HT1080 (cell line): ENCODE data around the gene GNL2. TPM values are rescaled to one million over a fixed set of nuclear protein-coding genes. Genes with fewer than 3 reads are reported as not detected.
"Not testable (repeated sequence)": the region's sequence is repeated elsewhere in the genome, so short reads cannot be mapped to it uniquely, and the experiment has no call there.

Experiments used
- DNase-seq: peaks from one replicate; pipeline ENCODE4 v3.0.0-alpha.2; 2015; ENCODE audit warnings: low read depth
- total RNA-seq: library from RNA; depleted of rRNA; stranded (reverse); fragments of >200 nt; shearing (Covaris generic); gene quantifications from 2 replicates; pipeline ENCODE4 v1.2.3, GENCODE V29; 2014

The GNL2 gene
- total RNA-seq, 1 experiment from 2014 or later = 111 TPM

DNA sequence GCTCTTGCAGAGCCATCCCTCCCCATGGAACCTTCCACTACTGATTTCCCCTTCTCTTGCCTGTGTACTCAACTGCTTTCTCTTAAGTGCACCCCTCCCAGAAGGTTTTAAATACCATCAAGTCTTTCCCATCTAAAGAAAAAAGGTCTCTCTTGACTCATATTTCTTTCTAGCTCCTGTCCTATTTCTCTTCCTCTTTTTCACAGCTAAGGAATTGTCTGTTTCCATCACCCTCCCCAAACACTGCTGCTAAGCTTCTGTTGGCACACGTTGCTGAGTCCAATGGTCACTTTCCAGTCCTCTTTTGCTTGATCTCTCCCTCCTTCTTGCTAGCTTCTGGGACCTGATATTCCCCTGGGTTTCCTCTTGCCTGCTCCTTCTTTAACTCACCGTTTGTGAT is 13.3 kb upstream of the GNL2 start:
- DNase-seq = no peak

DNA sequence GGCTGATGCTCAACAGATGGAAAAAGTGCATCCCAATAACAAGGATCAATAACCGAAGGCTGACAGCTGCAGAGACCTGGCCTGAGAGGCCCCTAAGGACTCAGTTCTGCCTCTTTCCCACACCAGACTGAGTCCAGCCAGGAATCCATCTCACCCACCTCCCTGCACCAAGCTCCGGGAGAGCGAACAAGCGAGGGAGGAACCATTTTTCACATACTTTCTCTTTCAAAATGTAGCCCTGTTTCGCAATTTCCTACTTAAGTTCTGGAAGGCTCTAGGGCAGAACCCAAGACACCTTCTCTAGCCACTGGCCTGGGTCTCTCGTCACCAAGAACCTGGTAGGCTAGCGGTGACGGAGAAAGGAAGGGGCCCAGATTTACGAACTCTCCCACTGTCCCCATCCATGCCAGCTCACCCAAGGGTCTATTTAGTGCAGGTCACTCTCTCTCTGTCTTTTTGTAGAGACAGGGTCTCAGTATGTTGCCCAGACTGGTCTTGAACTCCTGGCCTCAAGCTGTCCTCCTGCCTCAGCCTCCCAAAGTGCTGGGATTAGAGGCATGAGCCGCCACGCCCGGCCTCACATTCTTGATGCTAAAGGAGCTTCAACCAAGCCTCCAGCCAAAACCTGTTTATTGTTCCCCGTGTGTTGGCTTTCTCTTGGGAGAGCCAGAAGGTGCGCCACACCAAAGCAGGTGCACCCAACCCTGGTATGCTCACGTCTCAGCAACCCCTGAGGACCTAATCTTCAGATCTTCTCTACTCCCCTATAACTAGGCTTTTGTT is 10.9 kb upstream of the GNL2 start:
- no peak for DNase-seq

DNA sequence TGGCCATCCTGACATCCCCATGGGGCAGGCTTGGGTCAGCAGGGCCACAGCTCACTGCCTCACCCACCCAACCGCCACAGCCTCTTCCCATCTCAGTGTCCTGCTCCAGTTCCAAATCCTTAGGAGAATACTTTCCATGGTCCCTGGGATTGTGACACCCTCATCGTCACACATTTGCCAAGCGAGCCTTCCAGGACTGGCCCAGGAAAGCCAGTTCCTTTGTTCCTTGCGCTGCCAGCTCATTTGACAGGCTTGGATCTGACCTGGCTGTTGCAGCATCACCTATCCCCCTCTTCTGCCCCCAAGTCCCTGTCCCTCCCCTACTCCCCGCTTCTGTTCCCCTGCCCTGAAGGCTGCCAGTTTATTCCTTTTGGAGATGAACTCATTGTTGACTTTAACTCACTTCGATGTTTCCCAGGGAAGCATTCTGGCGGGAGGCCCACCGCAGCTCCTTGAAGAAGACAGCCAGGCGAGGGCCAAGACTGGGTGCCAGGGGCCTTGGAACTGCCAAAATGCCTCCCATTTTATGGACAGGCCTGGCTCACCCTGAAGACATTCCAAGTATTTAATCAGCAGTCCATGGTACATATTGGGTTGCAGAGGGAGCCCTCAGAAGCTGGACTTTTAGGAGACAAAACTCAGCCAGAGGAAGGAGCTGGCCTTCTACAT is 10.2 kb upstream of the GNL2 start:
- DNase-seq = no peak

DNA sequence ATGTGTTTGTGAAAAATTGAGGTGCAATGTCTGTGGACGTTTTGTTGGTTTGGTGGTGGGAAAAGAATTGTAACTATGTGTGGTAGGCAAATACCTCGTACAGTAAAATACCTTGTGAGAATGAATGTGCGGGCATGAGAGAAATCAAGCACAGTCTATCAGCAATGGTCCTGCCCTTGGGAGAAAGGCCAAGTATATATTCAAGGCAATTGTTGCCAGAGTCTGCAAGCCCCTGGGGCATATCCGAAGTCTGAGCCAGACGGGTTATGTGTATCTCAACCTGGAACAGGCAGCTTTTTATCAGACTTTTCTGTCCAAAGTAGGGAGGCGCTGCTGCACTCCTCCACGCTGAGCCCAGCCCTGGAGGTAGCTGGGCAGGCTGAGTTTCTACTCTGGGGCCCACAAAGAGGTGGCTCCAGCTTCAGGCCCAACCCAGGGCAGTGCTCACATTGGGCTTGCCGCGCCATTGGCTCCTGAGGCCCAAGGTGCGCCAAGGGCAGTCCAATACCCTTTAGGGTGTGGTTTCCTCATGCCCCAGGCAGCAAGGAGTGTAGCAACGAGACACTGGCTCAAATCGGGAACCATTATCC is 9.4 kb upstream of the GNL2 start:
- DNase-seq = no peak

DNA sequence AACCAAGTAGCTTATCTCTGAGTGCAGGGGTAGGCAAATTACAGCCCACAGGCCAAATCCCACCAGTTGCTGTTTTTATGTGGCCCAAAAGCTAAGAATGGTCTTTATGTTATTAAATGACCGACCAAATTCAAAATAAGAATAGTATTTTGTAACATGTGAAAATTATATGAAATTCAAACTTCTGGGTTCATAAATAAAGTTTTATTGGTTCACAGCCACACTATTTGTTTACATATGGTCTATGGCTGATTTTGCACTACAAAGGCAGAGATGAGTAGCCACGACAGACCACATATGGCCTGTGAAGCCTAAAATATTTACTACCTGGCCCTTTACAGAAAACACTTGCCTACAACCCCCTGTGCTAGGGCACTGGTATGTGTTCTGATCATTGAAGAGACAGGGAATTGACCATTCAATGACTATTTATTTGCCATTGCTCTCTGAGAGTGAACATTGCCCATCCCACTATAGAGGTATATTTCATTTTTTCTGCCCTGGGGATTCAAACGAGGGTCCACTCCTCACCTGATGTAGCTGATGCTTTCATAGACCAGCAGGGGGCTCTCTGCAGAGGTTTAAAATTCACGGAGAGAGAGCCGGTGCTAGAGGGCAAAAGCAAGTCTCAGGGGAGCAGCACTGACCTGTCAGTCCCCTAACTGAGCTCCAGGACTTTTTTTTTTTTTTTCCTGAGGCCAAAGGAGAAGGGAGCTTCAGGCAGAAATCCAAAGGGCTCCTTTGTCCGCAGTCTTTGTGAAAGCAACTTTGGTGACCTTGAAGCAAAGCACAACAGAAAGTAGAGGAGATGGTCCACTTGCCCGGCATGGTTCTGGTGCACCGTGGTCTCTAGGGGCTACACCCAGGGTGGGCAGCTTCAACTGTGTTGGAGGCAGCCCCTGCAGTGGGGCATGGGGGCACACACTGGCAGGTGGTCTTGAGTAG is 7.3 kb upstream of the GNL2 start:
- no peak for DNase-seq

DNA sequence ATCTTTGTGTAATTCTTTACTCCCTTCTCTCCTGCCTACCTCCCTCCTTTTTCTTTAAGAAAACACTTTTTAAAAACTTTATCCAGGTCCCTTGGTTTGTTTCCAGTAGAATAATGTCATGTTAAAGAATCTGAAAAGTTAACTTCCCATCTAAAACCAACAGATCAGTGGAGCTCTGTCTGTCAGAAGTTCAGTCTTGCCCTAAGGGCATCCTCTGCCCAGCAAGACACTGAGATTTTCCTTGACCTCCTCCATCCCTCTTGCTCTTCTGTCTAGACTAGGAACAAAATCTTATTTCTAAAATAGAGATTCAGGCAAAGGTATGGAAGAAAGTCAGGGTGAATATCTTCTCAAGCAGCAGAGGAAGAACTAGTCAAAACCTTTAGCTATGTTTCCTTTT is 5.7 kb upstream of the GNL2 start:
- DNase-seq = no peak

DNA sequence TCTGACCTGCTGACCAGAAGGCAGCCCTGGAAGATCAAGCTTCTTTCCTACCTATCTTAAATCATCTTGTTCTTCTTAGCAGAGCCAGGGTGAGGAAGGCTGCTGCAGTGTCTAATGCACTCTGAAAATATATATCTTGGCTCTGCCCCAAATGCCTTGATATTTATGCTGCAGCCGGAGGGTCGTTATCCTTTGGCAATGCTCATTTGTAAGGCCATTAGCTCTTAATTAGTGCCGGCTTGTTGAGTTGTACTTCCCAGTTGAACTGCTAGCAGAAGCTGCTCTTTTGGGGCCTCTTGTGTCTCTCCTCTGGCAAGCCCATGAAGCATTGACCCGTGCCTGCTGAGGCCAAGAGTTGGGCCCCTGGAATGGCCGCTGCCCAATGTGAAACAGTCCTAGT is 4.2 kb upstream of the GNL2 start:
- DNase-seq = no peak

DNA sequence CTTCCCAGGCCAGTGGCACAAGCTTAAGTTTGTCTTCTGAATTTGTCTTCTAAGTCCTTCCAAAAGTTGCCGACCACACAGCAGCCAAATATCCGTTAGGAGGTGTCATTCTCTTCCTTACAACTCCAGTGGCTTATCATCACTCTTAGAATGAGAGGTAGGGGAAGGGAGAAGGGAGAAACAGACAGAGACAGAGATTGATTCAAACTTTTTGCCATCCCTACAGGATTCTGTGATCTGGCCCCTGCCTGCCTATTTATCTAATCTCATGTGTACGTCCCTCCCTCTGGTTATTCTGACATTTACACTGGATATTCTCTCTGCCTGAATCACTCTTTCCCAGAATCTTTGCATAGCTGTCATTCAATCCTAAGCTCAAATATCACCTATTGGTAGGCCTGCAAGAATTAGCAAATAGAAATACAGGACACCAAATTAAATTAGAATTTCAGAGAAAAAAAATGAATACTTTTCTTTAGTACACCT is 488 bp upstream of the GNL2 start:
- no peak for DNase-seq

DNA sequence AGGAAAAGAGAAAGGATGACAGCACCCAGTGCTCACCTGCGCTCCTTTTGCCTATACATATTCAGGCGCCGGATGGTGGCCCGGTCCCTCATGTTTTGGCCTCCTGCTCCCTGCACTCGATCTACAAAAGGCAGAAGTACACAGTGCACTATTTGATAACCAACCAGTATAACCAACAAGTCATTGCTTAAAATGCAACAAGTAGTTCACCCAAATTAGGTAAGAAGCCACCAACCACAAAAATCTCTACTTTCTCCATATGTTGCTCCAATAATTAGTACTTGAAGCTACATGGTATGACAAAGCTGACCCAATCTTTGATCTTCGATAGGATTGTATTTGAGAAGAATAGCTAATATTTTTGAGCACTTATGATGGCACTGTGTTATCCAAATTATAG is 2.0 kb downstream of the GNL2 start:
- no peak for DNase-seq

DNA sequence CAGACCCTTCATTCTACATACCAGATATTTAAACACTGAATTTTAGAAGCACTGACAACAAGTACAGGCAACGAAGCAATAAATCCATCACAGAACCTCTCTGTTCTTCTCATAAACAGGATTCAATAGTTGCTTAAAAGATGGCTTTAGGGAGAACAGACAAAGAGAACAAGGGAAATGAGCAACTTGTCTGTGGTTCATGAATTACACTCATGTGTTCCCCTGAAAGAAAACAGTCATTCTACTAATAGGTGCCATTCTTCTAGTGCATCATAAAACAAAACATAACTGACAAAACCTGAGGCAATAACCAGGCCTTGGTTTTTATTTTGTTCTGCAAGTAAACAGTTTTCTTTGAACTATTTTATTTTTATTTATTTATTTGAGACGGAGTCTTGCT is 6.8 kb downstream of the GNL2 start:
- DNase-seq = no peak

DNA sequence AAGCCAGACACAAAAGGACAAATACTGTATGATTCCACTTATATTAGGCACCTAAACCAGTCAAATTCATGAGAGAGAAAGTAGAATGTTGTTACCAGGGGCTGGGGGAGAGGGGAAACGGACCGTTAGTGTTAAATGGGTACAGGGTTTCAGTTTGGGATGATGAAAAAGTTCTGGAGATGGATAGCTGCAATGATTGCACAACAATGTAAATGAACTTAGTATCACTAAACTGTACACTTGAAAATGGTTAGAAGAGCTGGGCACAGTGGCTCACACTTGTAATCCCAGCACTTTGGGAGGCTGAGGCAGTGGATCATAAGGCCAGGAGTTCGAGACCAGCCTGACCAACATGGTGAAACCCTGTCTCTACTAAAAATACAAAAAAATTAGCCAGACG is 11.2 kb downstream of the GNL2 start:
- DNase-seq = not testable (repeated sequence)

DNA sequence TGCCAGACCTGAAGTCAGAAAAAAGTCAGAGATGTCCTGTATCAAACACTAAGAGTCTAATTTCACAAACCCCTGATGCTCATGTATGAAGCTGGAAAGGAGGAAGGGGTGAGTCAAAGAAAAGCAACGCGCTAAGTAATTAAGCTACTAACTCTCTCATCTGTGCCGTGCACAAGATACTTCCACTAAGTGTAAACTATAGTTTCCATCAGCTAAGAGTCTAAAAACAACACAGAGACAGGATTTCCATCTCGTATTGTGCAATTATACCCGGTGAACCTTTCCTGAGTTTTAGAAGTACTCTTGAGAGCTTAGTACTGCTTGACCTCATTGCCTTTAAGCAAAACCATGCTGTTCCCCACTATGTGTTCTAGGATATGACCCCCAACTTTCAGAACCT is 20.0 kb downstream of the GNL2 start:
- DNase-seq = no peak

DNA sequence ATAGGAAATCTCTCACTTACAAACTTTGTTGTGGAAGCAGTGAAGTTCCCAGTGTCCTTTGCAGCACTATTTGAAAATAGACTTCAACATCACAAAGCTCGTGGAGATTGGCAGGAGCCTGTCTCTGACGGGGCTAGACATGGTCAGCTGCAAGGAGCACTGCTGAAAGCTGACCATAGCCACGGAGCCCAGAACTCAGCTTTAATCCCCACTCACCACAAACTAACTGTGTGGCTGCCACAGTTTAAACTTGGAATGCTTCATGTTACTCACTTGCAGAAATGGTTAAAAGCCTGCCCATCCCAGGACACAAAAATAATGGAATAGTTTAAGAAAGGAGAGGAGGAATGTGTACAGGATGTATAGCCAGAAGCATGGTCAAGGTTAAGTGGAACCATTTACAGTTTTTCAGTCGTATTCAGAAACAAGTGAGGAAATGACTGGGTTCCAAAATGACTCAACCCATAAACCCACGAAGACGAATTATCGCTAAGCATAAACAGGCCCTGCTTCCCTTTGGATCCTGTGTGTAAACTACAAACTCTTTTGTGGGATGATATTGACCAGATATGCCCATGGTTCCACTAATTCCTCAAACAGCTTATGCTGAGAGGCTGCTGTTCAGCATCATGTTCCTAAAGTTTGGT is 20.8 kb downstream of the GNL2 start:
- peak; percentile 81 for DNase-seq

DNA sequence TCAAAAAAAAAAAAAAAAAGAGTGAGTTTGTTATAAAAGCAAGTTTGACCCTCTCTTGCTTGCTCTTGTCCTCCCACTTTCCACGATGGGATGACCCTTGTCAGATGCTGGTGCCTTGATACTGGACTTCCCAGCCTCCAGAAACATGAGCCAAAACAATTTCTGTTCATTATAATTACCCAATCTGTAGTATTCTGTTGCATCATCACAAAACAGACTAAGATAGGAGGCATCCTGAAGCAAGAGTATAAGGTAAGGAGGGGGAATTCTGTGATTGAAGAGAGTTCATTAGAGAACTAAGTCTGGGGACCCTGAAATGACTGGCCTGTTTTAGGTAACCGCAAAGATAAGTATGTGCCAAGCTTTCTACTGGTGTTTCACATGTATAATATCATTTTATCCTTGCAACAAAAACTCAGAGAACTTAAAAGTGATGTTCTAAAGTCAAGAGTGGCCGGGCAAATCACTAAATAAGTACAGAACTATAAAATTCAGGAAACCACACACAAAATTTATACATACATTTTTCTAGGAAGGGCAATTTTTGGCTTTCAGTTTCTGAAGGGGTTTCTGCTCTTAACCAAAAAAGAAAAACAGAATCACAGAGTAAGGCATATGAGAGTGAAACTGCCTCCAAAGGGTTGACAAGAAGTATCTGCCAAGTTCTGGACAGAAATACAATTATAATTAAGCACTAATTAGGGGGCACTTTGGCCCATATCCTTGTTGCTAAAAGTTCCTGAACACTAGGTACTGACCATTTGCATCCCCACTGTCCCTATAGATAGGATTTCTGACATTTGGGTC is 25.0 kb downstream of the GNL2 start:
- DNase-seq = no peak

DNA sequence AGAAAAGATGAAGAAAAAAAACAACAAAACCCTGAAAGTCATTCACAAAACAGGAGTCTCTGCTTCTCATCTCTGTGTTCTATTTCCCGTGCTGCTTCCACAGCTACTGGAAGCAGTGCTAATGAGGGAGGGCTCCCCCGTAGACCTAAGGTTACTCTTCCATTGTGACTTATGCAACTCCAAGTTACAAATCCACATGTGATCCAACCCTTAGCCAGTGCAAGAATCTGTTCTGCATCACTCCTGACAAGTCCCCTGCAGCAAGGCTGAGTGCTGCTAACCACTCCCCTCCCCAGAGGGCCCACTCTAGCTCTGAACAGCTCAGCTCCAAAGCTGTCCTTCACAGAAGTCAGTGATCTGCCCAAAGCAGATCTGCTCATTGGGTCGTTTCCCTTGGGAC is 28.7 kb downstream of the GNL2 start:
- no peak for DNase-seq

DNA sequence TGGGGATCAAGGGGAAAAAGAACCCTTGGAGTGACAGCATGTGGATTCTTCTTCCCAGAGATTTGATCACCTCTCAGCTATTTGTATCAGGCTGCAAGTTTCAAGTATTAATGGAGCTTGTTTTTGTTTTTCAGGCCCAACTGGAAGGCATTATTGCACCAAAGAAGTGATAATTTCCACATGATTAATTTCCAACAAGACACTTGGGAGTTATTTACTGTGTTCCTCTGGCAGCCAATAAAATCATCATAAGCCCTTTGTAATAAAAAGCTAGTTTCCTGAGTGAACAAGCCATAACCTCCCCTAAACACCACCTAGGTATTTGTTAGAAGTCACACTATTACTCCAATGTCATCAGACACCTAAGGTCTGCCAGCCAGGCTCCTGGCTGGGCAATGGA is 30.8 kb downstream of the GNL2 start:
- no peak for DNase-seq

DNA sequence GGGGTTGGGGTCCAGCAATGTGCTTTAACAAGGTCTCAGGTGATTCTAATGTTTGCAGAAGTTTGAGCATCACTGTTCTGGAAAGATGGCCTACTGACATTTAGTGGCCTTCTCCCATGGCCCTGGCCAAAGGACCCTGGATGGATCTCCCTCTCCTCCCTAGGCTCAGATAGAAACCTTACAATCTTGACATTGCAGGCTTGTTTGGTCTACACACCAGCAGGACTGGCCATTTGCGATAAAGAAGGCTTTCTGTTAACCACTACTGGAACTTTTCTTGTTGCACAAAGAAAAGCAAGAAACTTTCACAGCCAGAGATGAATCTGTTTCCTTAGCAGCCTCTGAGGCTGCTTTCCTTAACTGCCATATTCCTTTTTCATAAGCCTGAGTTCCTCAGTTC is 32.8 kb downstream of the GNL2 start:
- no peak for DNase-seq

DNA sequence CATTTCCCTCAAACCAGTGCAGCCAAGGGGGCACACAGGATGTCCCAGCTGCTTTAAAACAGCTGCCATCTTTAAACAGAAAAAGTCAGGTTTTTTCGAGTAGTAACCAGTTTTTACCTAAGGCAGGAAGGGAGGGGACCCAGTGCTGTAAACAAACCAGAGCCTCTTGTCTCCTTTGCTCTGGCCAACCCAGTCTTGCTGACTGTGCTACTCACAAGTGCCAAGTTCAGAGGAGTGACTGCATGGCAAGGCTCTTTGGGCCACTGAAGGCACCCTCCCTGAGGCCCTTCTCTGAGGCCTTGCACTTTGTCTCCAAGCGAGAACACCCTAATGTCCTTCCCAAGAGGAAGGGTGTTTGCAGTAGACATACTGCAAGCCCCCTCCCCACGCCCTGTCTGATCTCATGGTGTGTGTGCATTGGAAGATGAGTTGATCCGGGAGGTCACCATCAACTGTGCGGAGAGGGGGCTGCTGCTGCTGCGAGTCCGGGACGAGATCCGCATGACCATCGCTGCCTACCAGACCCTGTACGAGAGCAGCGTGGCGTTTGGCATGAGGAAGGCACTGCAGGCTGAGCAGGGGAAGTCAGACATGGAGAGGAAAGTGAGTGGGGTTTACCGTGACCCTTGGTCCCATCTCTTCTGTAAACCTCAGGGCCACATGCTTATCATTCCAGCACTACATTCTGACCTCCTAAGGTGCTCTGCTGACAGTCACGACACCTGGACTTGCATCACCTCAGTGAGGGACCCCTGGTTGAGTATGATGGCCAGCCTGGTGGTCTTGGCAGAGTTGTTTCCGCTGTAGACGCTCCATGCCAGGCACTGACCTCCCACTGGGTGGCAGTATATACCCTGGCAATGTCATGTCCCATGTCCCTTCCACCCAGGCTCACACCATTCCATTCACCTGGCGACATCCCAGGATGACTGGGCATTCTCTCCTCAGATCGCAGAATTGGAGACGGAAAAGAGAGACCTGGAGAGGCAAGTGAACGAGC is 34.3 kb downstream of the GNL2 start:
- DNase-seq = peak; percentile 52
